Measurements from ENCODE around the gene GPC1. TPM values are rescaled to one million over a fixed set of nuclear protein-coding genes. Genes with fewer than 3 reads are reported as not detected.

Gene GPC1
- total and polyA plus RNA-seq, 2 of the 13 experiments (the other 11 are each of a cell fraction or from before 2014, with no cell fraction given): 4.0 to 5.5 TPM

DNA sequence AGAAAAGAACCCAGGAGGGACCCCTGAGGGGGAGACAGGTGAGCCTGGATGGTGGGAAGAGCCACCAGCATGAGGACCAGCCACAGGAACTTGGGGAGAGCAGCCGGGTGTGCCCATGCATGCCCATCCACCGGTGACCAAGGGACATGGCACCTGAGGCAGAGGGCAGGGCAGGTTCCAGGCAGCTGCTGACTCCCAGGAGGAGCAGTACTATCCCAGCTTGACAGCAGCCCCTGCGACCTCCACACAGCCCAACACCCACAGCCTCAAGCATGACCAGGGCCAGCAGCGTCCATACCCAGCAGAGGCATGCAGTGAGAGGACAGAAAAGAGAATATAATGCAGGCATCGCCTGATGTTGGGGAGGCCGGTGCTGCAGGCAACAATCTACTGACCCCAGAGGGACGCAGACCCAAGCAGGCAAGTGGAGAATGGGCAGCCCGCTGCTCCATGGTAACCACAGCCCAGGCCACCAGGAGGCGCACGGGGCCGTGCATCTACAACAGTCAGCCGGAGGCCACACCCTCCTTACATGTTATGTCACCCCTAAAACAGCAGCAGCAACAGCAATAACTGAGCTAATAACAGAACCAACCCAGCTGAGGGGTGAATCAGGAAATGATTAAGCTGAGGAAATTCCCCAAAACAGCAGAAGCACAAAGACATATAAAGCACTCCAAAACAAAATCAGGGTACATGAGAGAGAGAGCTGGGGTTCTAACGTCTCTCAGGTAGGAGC is 78.3 kb downstream of the GPC1 start (continued):
- peak; percentile 46; the same call in 1 of the 2 replicates for TF ChIP-seq KDM5B (CRISPR knock-in tag; IDR thresholded peaks at IDR 0.05; ENCODE audit: borderline replicate concordance)
- TF ChIP-seq PHF5A (CRISPR knock-in tag; IDR thresholded peaks at IDR 0.05; ENCODE audit: low read depth, unreplicated experiment): no peak
- TF ChIP-seq, protein P1, sequence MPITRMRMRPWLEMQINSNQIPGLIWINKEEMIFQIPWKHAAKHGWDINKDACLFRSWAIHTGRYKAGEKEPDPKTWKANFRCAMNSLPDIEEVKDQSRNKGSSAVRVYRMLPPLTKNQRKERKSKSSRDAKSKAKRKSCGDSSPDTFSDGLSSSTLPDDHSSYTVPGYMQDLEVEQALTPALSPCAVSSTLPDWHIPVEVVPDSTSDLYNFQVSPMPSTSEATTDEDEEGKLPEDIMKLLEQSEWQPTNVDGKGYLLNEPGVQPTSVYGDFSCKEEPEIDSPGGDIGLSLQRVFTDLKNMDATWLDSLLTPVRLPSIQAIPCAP (CRISPR knock-in tag; IDR thresholded peaks at IDR 0.05; ENCODE audit: low read depth): no peak
- TF ChIP-seq ZNF30 (CRISPR knock-in tag; IDR thresholded peaks at IDR 0.05): no peak
- 0 out of 2 replicates have a peak, but pooled peaks have one; percentile 10 for TF ChIP-seq ZNF331 (CRISPR knock-in tag; IDR thresholded peaks at IDR 0.05)
- TF ChIP-seq NFE2L2 (IDR thresholded peaks at IDR 0.05; ENCODE audit: low read length): no peak
- TF ChIP-seq, protein P2, sequence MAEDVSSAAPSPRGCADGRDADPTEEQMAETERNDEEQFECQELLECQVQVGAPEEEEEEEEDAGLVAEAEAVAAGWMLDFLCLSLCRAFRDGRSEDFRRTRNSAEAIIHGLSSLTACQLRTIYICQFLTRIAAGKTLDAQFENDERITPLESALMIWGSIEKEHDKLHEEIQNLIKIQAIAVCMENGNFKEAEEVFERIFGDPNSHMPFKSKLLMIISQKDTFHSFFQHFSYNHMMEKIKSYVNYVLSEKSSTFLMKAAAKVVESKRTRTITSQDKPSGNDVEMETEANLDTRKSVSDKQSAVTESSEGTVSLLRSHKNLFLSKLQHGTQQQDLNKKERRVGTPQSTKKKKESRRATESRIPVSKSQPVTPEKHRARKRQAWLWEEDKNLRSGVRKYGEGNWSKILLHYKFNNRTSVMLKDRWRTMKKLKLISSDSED (CRISPR knock-in tag; IDR thresholded peaks at IDR 0.05): no peak
- TF ChIP-seq, protein P3, sequence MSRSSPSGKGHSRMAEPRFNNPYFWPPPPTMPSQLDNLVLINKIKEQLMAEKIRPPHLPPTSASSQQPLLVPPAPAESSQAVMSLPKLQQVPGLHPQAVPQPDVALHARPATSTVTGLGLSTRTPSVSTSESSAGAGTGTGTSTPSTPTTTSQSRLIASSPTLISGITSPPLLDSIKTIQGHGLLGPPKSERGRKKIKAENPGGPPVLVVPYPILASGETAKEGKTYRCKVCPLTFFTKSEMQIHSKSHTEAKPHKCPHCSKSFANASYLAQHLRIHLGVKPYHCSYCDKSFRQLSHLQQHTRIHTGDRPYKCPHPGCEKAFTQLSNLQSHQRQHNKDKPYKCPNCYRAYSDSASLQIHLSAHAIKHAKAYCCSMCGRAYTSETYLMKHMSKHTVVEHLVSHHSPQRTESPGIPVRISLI (CRISPR knock-in tag; IDR thresholded peaks at IDR 0.05; ENCODE audit: borderline replicate concordance): no peak
- no peak for TF ChIP-seq MAFG (CRISPR knock-in tag; IDR thresholded peaks at IDR 0.05)
- no peak for TF ChIP-seq ZBTB3 (CRISPR knock-in tag; IDR thresholded peaks at IDR 0.05; ENCODE audit: borderline replicate concordance, low read depth)
- no peak for TF ChIP-seq ZNF790 (CRISPR knock-in tag; IDR thresholded peaks at IDR 0.05; ENCODE audit: borderline replicate concordance)
- no peak for TF ChIP-seq MAZ (IDR thresholded peaks at IDR 0.05; ENCODE audit: borderline replicate concordance, low read depth, low read length)
- 0 out of 2 replicates have a peak, but pooled peaks have one; percentile 34 for TF ChIP-seq MAZ (CRISPR knock-in tag; IDR thresholded peaks at IDR 0.05; ENCODE audit: low read depth)
- peak; percentile 77; the same call in 1 of the 2 replicates for TF ChIP-seq KDM2A (CRISPR knock-in tag; IDR thresholded peaks at IDR 0.05; ENCODE audit: borderline replicate concordance, low read depth)
- TF ChIP-seq ZKSCAN5 (CRISPR knock-in tag; IDR thresholded peaks at IDR 0.05): no peak
- no peak for TF ChIP-seq ZNF720 (CRISPR knock-in tag; IDR thresholded peaks at IDR 0.05)
- no peak for TF ChIP-seq ETV6 (CRISPR knock-in tag; conservative IDR thresholded peaks at IDR 0.05)
- TF ChIP-seq, protein P4, sequence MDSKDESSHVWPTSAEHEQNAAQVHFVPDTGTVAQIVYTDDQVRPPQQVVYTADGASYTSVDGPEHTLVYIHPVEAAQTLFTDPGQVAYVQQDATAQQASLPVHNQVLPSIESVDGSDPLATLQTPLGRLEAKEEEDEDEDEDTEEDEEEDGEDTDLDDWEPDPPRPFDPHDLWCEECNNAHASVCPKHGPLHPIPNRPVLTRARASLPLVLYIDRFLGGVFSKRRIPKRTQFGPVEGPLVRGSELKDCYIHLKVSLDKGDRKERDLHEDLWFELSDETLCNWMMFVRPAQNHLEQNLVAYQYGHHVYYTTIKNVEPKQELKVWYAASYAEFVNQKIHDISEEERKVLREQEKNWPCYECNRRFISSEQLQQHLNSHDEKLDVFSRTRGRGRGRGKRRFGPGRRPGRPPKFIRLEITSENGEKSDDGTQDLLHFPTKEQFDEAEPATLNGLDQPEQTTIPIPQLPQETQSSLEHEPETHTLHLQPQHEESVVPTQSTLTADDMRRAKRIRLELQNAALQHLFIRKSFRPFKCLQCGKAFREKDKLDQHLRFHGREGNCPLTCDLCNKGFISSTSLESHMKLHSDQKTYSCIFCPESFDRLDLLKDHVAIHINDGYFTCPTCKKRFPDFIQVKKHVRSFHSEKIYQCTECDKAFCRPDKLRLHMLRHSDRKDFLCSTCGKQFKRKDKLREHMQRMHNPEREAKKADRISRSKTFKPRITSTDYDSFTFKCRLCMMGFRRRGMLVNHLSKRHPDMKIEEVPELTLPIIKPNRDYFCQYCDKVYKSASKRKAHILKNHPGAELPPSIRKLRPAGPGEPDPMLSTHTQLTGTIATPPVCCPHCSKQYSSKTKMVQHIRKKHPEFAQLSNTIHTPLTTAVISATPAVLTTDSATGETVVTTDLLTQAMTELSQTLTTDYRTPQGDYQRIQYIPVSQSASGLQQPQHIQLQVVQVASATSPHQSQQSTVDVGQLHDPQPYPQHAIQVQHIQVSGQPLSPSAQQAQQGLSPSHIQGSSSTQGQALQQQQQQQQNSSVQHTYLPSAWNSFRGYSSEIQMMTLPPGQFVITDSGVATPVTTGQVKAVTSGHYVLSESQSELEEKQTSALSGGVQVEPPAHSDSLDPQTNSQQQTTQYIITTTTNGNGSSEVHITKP (CRISPR knock-in tag; IDR thresholded peaks at IDR 0.05; ENCODE audit: low read depth): no peak
- TF ChIP-seq, protein P5, sequence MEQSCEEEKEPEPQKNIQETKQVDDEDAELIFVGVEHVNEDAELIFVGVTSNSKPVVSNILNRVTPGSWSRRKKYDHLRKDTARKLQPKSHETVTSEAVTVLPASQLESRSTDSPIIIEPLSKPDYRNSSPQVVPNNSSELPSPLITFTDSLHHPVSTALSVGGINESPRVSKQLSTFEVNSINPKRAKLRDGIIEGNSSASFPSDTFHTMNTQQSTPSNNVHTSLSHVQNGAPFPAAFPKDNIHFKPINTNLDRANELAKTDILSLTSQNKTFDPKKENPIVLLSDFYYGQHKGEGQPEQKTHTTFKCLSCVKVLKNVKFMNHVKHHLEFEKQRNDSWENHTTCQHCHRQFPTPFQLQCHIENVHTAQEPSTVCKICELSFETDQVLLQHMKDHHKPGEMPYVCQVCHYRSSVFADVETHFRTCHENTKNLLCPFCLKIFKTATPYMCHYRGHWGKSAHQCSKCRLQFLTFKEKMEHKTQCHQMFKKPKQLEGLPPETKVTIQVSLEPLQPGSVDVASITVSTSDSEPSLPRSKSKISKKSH (CRISPR knock-in tag; IDR thresholded peaks at IDR 0.05; ENCODE audit: borderline replicate concordance): no peak
- no peak for TF ChIP-seq HHEX (CRISPR knock-in tag; IDR thresholded peaks at IDR 0.05)
